NK-92 (cell line): ENCODE results near the gene FAM89A.
"Not testable (repeated sequence)": the region's sequence is repeated elsewhere in the genome, so short reads cannot be mapped to it uniquely, and the experiment has no call there.

Experiments
- DNase-seq: peaks from one replicate; lab custom pipeline; 2025; ENCODE audit not compliant: unreplicated experiment; lab: John Stamatoyannopoulos, UW

Gene FAM89A

GRCh38 chr1:231057410-231057809 lies 17.4 kb upstream of the FAM89A start:
- no peak for DNase-seq

- no peak for DNase-seq
Observed at GRCh38 chr1:231055271-231055670, 15.2 kb upstream of the FAM89A start.

DNA sequence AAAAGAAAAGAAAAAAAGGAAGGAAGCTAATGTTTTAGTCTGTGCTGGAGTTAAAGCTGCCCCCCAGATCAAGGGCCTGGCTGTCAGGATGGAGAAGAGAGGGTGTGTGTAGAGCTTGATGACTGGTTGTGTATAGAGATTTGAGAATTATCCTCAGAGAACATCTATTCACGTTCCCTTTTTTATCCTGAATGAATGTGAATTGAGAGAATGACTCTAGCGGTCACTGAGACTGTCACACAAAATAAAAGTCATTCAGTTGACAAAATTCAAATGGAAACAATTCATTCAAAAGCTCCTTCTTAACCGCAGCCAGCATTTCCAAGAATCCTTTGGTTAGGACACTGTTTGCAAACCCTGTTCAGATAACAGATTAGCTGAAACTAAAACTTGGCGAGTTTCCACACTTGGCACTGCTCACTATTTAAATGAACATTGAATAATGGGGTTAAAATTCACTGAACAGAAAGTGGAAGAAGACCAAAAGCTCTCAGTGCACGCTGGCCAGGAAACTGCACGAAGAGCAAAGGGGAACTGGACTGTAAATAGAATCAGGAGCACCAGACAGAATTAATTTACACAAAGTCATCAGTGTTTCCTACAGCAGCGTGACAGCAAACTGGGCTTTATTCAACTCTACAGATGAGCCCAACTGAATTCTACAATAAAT lies 13.6 kb upstream of the FAM89A start:
- DNase-seq: no peak

- no peak for DNase-seq
Observed at GRCh38 chr1:231052777-231053176, 12.7 kb upstream of the FAM89A start.

GRCh38 chr1:231050932-231051331 lies 10.9 kb upstream of the FAM89A start:
- not testable (repeated sequence) for DNase-seq

GRCh38 chr1:231050395-231050794 lies 10.3 kb upstream of the FAM89A start:
- no peak for DNase-seq

DNA sequence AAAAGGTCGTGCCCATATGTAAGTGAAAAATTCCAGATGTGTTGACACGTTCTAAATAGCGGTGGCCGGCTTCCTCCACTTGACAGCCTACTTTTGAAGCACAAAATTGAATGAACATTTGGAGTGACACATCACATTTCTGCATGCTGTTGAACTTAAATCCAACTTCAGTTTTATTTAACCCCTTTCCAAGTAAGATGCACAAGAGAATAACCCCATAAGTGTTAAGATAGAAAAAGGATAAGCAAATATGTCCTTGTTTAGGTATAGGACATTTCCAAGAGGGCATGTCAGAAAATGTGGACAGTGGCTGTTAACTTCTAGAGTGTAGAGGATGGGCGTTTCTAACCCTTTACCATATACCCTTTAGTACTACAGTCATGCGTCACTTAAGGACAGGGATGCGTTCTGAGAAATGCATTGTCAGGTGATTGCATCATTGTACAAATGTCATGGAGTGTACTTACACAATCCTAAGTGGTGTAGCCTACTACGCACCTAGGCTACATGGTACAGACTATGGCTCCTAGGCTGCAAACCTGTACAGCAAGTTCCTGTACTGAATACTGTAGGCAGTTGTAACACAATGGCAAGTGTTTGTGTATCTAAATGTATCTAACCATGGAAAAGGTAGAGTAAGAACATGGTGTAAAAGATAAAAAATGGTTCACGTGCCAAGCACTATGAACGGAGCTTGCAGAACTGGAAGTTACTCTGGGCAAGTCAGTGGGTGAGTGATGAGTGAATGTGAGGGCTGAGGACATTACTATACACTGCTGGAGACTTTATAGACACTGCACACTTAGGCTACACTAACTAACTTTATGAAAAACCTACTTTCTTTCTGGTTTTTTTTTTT lies 9.3 kb upstream of the FAM89A start:
- DNase-seq: no peak

DNA sequence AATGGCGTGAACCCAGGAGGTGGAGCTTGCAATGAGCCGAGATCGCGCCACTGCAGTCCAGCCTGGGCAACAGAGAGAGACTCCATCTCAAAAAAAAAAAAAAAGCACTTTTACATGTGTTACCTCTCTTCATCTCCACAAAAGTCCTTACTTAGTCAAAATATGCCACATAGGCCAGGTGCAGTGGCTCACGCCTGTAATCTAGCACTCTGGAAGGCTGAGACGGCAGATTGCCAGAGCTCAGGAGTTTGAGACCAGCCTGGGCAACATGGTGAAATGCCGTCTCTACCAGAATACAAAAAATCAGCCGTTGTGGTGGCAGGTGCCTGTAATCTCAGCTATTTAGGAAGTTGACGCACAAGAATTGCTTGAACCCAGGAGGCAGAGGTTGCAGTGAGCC lies 8.4 kb upstream of the FAM89A start:
- DNase-seq: not testable (repeated sequence)

DNA sequence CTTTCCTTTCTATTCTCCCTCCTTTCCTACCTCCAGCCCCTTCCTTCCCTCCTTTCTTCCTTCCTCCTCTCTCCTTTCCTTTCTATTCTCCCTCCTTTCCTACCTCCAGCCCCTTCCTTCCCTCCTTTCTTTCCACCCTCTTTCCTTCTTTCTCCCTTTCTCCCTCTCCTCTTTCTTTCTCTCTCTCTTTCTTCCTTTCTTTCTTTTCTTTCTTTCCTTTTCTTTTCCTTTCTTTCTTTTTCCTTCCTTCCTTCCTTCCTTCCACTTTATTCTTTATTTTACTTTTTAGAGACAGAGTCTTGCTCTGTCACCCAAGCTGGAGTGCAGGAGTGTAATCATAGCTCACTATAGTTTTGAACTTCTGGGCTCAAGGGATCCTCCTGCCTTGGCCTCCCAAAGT lies 7.5 kb upstream of the FAM89A start:
- DNase-seq: not testable (repeated sequence)

- no peak for DNase-seq
Observed at GRCh38 chr1:231046730-231047395, 6.8 kb upstream of the FAM89A start.

- not testable (repeated sequence) for DNase-seq
Observed at GRCh38 chr1:231045921-231046729, 6.1 kb upstream of the FAM89A start.

DNA sequence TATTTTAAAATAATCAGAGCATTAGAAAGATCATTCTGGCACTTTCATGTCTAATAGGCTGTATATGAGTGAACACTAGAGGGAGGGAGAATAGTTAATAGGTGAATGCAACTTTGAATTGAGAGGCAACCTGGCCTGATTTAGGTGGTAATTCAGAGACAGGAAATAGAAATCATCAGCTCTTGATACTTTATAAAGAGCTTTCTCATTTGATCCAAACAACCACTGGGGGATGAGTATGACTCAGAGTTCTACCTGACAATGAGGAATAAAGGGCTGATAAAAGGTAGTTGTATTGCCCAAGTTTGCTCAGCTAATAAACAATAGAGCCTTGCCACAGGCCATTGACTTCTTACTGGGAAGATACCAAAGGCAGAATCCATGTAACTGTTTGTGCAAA lies 5.2 kb upstream of the FAM89A start:
- no peak for DNase-seq

GRCh38 chr1:231044588-231044987 lies 4.5 kb upstream of the FAM89A start:
- DNase-seq: no peak

DNA sequence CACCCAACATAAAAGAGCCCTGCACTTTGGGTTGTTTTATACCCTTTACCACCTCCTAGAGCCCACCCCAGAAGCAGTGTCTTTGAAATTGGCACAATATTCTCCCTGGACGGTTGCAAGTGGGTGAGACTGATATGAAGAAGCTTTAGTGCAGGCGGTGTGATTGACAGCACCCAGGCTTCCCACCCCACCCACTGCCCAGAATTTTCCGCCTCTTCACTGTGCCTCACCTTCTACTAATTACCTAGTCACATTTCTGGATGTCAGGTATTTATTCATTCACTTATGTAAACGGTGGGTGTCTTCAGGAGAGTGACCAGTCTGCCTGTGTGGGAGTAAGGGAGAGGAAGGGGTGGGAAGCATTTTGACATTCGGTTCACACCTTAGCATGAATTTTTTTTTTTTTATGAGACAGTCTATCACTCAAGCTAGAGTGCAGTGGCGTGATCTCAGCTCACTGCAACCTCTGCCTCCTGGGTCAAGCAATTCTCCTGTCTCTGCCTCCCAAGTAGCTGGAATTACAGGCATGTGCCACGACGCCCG lies 1.7 kb upstream of the FAM89A start:
- DNase-seq: no peak

DNA sequence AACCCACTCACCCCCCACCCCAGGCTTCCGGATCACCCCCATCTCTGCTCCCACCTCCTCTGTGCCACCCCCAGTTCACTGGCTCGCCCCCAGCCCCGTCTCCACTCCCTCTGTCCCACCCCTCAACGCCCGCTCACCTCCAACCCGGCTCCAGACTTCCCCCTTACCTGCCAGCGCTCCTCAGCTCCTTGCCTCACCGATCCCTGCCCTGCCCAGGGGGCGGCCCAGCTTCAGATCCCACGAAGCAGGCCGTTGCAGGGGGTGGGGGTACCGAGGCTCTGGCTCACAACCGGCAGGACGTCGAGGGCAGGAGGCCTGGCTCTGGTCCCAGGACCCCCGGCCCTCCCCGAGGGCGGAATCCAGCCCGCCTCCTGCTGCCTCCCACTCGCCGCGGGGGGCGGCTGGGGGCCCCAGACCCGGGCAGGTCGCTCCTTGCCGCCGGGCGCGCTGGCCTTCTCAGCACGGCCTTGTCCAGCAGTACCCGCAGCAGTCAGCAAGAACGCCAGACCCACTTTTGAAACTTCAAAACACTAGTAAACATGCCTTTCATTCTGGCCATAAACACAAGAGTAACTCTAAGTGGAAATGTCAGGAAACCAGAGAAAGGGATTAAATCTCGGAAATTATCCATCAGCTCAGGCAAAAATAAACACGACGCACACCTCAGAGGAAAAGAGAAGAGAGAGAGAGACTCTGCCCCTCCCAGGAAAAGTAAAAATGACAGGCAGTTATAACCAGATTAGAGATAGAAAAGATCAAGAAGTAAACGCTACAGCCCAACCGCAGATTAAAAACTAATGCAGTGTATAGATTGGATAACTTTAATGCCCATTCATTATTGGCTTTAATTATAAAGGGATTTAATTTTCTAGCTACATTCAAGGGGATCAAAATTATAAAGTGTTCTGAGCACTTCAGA lies 1.0 kb upstream of the FAM89A start:
- no peak for DNase-seq

- no peak for DNase-seq
Observed at GRCh38 chr1:231039161-231040018, 664 bp downstream of the FAM89A start.

- DNase-seq: no peak
Observed at GRCh38 chr1:231037585-231038517, 2.2 kb downstream of the FAM89A start.

GRCh38 chr1:231036416-231036815 lies 3.6 kb downstream of the FAM89A start:
- DNase-seq: no peak
